Body of pancreas (tissue), 4 donors: ENCODE measurements around the gene AFG3L2. TPM values are rescaled to one million over a fixed set of nuclear protein-coding genes. Genes with fewer than 3 reads are reported as not detected.
"Not testable (repeated sequence)": the region's sequence is repeated elsewhere in the genome, so short reads cannot be mapped to it uniquely, and the experiment has no call there.

Experiments used
- ATAC-seq: fragments of 150-250 bp; one replicate; pipeline ENCODE4 v1.9.1; 2016
- DNase-seq, 4 donors: peaks; one replicate each; pipeline ENCODE4 v3.0.0-alpha.2; 2019
- H3K27ac ChIP-seq, 4 donors: fragments of 200-600 bp; sonication (generic); 1 replicate in 3 of 4; 2 replicates in 1 of 4; pipeline versions ENCODE4 v1.5.1 to v1.6.1; 2016 to 2019; ENCODE audit warnings: mild to moderate bottlenecking in 1 of 4, mixed read lengths in 1 of 4, moderate library complexity in 1 of 4
- H3K27me3 ChIP-seq, 2 donors: fragments of 200-600 bp; sonication (generic); one replicate each; pipeline ENCODE4 v1.6.0; 2016; ENCODE audit warnings: mild to moderate bottlenecking in 1 of 2
- H3K36me3 ChIP-seq, 2 donors: fragments of 200-600 bp; sonication (generic); replicated peaks in 1 of 2; 2 replicates each; pipeline ENCODE4 v1.5.1; 2016; ENCODE audit warnings: low read depth in 2 of 2; ENCODE audit not compliant: insufficient read depth in 1 of 2
- H3K4me1 ChIP-seq: fragments of 200-600 bp; sonication (generic); one replicate; pipeline ENCODE4 v1.6.0; 2016
- H3K4me3 ChIP-seq, 2 donors: fragments of 200-600 bp; sonication (generic); 1 replicate in 1 of 2; 2 replicates in 1 of 2; pipeline ENCODE4 v1.5.1; 2016 to 2019
- H3K9me3 ChIP-seq, 3 donors: fragments of 200-600 bp; sonication (generic); 1 replicate in 2 of 3; 2 replicates in 1 of 3; pipeline ENCODE4 v1.5.1; 2016
- POLR2A ChIP-seq, 3 donors: fragments of 450-650 bp; IDR thresholded peaks; one replicate each; pipeline ENCODE4 v1.6.1; 2016; ENCODE audit warnings: antibody characterized with exemption in 3 of 3, mild to moderate bottlenecking in 2 of 3
- WGBS, 2 donors: methylation state at CpG; one replicate each; pipeline ENCODE4 v1.1.5; 2017; 5-methylcytosine and 5-hydroxymethylcytosine counted together
- intact Hi-C: fragments of 100-400 bp; cut with DNase I; formaldehyde crosslinking; loops from one replicate; pipeline ENCODE4 v1.15.1; 2023
- total RNA-seq, 2 donors: library from RNA; depleted of rRNA; stranded (reverse); fragments of >200 nt; gene quantifications; one replicate each; pipeline ENCODE4 v1.1.0, GENCODE V29; 2016
- TF ChIP-seq, protein P1 (sequence below), 7 experiments: fragments of 450-650 bp in 4 of 7; fragments of 200-600 bp in 3 of 7; sonication (generic) in 3 of 7; IDR thresholded peaks; one replicate each; pipeline ENCODE4 v1.5.1; 2016 to 2019; ENCODE audit warnings: antibody characterized with exemption in 7 of 7

AFG3L2 gene
- total RNA-seq, 2 donors from 2014 or later, result 30.4 to 33.6 TPM

DNA sequence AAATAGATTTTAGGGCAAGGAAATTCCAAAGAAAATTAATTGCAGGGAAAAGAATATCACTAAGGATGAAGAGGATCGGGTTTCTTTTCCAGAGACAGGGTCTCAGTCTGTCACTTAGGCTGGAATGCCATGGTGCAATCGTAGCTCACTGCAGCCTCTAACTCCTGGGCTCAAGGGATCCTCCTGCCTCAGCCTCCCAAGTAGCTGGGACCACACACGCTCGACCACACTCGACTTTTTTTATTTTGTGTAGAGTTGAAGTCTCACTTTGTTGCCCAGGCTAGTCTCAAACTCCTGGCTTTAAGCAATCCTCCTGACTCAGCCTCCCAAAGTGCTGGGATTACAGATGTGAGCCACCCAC, 1.2 kb upstream of the AFG3L2 start:
- peaks cover 37% of the 10 kb centered on the region for H3K4me1 ChIP-seq
- H3K36me3 ChIP-seq, ATAC-seq, H3K27me3 ChIP-seq, DNase-seq, H3K4me3 ChIP-seq, intact Hi-C loops, H3K9me3 ChIP-seq: not testable (repeated sequence)
- 56 to 60% methylated on average over 5 of the region's 5 CpGs for WGBS, 2 donors
- H3K27ac ChIP-seq, result peak overlapping the region in 3 of 4 donors; percentile 99

DNA sequence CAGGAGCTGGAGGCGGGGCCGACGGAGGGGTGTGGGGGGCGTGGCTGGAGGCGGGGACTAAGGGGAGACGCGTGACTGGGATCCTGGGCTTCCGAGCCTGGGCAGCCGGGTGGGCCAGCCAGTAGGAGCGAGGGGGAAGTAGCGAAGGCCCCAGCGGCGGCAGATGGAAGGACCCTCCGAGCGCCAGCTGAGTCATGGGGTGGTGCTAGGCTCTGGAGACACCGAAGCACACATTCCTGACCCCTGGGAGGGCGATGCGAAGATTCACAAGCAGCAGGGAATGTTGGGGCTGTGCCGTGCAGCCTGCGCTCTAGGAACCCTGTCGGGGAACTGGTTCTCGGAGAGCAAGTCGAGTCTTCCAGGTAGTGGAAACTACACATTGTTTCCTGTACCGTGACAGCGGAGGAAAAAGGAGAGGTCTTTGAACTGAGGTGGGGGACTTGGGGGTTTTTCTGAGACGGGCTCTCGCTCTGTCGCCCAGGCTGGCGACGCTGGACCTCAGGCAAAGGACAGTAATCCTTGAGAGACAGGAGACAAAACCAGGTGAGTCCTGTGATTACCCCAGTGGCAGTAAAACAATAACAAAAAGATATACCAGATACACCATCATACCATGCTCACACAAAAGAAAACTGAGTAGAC, 650 bp upstream of the AFG3L2 start:
- no peak for DNase-seq
- H3K9me3 ChIP-seq, result no peaks in the 10 kb centered on the region
- no peak for ATAC-seq
- TF ChIP-seq, protein P1, sequence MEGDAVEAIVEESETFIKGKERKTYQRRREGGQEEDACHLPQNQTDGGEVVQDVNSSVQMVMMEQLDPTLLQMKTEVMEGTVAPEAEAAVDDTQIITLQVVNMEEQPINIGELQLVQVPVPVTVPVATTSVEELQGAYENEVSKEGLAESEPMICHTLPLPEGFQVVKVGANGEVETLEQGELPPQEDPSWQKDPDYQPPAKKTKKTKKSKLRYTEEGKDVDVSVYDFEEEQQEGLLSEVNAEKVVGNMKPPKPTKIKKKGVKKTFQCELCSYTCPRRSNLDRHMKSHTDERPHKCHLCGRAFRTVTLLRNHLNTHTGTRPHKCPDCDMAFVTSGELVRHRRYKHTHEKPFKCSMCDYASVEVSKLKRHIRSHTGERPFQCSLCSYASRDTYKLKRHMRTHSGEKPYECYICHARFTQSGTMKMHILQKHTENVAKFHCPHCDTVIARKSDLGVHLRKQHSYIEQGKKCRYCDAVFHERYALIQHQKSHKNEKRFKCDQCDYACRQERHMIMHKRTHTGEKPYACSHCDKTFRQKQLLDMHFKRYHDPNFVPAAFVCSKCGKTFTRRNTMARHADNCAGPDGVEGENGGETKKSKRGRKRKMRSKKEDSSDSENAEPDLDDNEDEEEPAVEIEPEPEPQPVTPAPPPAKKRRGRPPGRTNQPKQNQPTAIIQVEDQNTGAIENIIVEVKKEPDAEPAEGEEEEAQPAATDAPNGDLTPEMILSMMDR (IDR thresholded peaks at IDR 0.05), result peak in 4 of 7 experiments; percentile 31 to 49 (median 44)
- TF ChIP-seq POLR2A (IDR thresholded peaks at IDR 0.05), result peak in 2 of 3 donors; percentile 74 to 84
- WGBS, 2 donors, result 0 to 1% methylated on average over 19 to 30 of the region's 30 CpGs
- peak overlapping the region; percentile 55 to 99 (median 99) for H3K27ac ChIP-seq
- H3K4me3 ChIP-seq, result peak overlapping the region; percentile 3 to 44
- no peaks in the 10 kb centered on the region for H3K27me3 ChIP-seq
- H3K36me3 ChIP-seq, result no peaks in the 10 kb centered on the region
- intact Hi-C loops, result no loop called here
- H3K4me1 ChIP-seq, result peaks cover 42% of the 10 kb centered on the region

DNA sequence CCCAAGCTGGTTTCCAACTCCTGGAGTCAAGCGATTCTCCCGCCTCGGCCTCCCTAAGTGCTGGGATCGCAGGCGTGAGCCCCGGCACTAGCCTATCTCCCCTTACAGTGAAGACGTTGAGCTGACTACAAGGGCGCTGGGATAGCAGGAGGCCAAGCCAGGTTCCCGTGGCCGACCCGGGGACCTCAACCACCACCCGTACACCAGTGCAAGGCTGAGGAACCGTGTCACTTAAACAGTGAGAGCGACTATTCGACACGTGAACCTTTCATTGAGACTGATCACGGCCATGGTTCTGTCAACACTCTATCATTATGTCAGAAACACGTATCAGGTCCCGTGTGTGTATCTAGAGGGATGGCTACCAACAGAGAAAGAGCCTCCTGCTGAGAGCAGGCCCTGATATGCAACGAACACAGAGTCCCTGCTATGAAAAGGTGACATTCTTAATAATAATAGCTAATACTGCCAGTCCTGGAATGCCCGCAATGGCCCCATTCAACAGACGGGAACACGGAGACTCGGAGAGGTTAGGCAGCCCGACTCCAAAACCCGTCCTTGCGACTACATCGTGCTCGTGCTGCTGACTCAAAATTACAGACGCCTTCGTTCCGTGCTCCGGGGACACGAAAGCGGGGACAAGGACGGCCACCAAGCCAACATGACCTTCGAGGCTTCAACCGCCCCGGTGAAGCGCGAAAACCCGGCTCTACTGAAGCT, 833 bp downstream of the AFG3L2 start:
- H3K9me3 ChIP-seq, result no peaks in the 10 kb centered on the region
- ATAC-seq (no peak), DNase-seq (peak; percentile 19 to 26 (median 20))
- no peak for TF ChIP-seq POLR2A (IDR thresholded peaks at IDR 0.05)
- TF ChIP-seq, protein P1 (IDR thresholded peaks at IDR 0.05), result peak in 1 of 7 experiments; percentile 4
- 10 to 22% methylated on average over 20 to 42 of the region's 42 CpGs for whole genome bisulfite sequencing, 2 donors
- H3K36me3 ChIP-seq, result no peaks in the 10 kb centered on the region
- H3K4me3 ChIP-seq, result peak overlapping the region; percentile 41 to 42
- intact Hi-C loops, result no loop called here
- no peaks in the 10 kb centered on the region for H3K27me3 ChIP-seq
- peaks cover 56% of the 10 kb centered on the region for H3K4me1 ChIP-seq
- peak overlapping the region; percentile 87 to 99 (median 99) for H3K27ac ChIP-seq

DNA sequence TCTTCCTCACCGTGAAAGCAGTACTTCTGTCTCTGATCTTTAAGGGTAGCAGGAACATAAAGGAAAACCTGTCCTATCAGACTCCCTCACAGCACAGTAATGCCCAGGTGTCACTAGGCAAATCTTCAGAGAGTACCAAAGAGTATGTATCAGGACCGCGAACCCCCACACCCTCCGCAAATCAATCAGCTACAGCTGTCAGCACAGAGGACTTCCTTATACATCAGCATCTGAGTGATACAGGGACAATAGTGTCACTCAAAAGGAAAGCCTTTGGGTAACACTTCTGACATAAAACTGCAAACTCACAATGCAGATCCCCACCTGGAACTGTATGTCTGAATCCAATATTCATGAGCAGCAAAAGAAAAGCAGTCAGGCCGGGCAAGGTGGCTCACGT, 2.6 kb downstream of the AFG3L2 start:
- no peak for DNase-seq
- ATAC-seq, result no peak
- Histone ChIP-seq H3K36me3 (no peaks in the 10 kb centered on the region), H3K9me3 (no peaks in the 10 kb centered on the region), H3K4me3 (no peak overlapping the region), H3K27ac (peak overlapping the region in 1 of 4 donors; percentile 46), H3K4me1 (peaks cover 59% of the 10 kb centered on the region), H3K27me3 (no peaks in the 10 kb centered on the region)
- TF ChIP-seq POLR2A (IDR thresholded peaks at IDR 0.05), result no peak
- intact Hi-C loops, result no loop called here
- 73 to 85% methylated on average over 6 of the region's 6 CpGs for WGBS, 2 donors

DNA sequence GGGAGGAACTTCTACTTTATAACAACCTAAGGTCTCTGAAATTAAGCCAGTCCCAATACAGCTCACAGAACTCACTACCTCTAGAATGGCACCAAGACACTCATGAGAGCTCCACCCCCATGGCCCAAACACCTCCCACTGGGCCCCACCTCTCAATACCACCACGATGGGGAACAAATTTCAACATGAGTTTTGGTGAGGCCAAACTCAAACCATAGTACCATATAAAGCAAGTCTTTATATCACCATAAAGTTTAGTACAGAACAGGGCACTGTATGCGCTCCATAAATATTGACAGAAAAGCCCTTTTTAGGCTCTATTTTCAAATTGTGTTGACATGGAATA, 3.3 kb downstream of the AFG3L2 start:
- H3K36me3 ChIP-seq, result peaks cover 0 to 2% of the 10 kb centered on the region in 2 donors
- DNase-seq, result no peak
- peaks cover 59% of the 10 kb centered on the region for H3K4me1 ChIP-seq
- no peaks in the 10 kb centered on the region for H3K27me3 ChIP-seq
- H3K27ac ChIP-seq, result peak overlapping the region in 3 of 4 donors; percentile 46 to 60 (median 53)
- no peak for ATAC-seq
- no peaks in the 10 kb centered on the region for H3K9me3 ChIP-seq
- H3K4me3 ChIP-seq, result no peak overlapping the region
- no peak for TF ChIP-seq POLR2A (IDR thresholded peaks at IDR 0.05)
- TF ChIP-seq, protein P1 (IDR thresholded peaks at IDR 0.05), result no peak
- 46 to 57% methylated on average over 2 of the region's 2 CpGs for WGBS, 2 donors
- intact Hi-C loops, result no loop called here
